Sciatic nerve (tissue), 2 donors: Measurements from ENCODE around the gene TSPAN5. TPM values are rescaled to one million over a fixed set of nuclear protein-coding genes. Genes with fewer than 3 reads are reported as not detected.

Source experiments
- ATAC-seq: fragments of 200-7000 bp; cut with Tn5 transposase; one replicate; pipeline ENCODE4 v1.9.1; 2020; ENCODE audit warnings: mild to moderate bottlenecking, moderate library complexity
- DNase-seq: peaks from one replicate; pipeline ENCODE4 v3.0.0-alpha.2; 2020; ENCODE audit warnings: low spot score
- intact Hi-C: fragments of 100-400 bp; cut with DNase I; formaldehyde crosslinking; loops from one replicate; pipeline ENCODE4 v1.14.2; 2022
- total RNA-seq: library from RNA; stranded (reverse); fragmentation: NEBNext Ultra II Directional; extraction: Animal tissue kit (Norgen Biotek cat#: 25700); gene quantifications from one replicate; pipeline ENCODE4 v1.2.1, GENCODE V29; 2021
- donor health status: DM: no; HTN: no; CAD: no.
- donor health status: DM: no; HTN: no; CAD: no.

Gene TSPAN5
- total RNA-seq, 1 donor from 2014 or later: 19.1 TPM

GRCh38 chr4:98656443-98656842, 2.0 kb downstream of the TSPAN5 start:
- DNase-seq (no peak), ATAC-seq (no peak)
- intact Hi-C loops: no loop called here

- DNase-seq: no peak
- intact Hi-C loops: no loop called here
These were observed 4.2 kb downstream of the TSPAN5 start for GRCh38 chr4:98653890-98654867.

GRCh38 chr4:98652996-98653395, 5.4 kb downstream of the TSPAN5 start:
- ATAC-seq (no peak), DNase-seq (no peak)
- intact Hi-C loops: no loop called here

More at GRCh38 chr4:98653890-98654867, 4.2 kb downstream of the TSPAN5 start:
- ATAC-seq: no peak

GRCh38 chr4:98648602-98649001, 9.8 kb downstream of the TSPAN5 start:
- DNase-seq: no peak
- intact Hi-C loops: no loop called here
- no peak for ATAC-seq

- DNase-seq: no peak
- intact Hi-C loops: no loop called here
- no peak for ATAC-seq
These were observed 12.0 kb downstream of the TSPAN5 start for GRCh38 chr4:98646422-98646821.

GRCh38 chr4:98645527-98645926, 12.9 kb downstream of the TSPAN5 start:
- intact Hi-C loops: no loop called here
- no peak for DNase-seq
- ATAC-seq: no peak

GRCh38 chr4:98643755-98644154, 14.7 kb downstream of the TSPAN5 start:
- intact Hi-C loops: loop anchor here (1.0 kb wide), 1 partner anchor 15 kb away; the partner anchor contains the start of gene TSPAN5

GRCh38 chr4:98642991-98643426, 15.4 kb downstream of the TSPAN5 start:
- DNase-seq (no peak), ATAC-seq (no peak)
- intact Hi-C loops: loop anchor here (1.0 kb wide), 1 partner anchor 15 kb away; the partner anchor contains the start of gene TSPAN5

More at GRCh38 chr4:98643755-98644154, 14.7 kb downstream of the TSPAN5 start:
- DNase-seq: no peak
- no peak for ATAC-seq

GRCh38 chr4:98641906-98642668, 16.3 kb downstream of the TSPAN5 start:
- ATAC-seq (no peak), DNase-seq (no peak)
- intact Hi-C loops: no loop called here

- no peak for DNase-seq
- no peak for ATAC-seq
- intact Hi-C loops: no loop called here
These were observed 17.0 kb downstream of the TSPAN5 start for GRCh38 chr4:98641376-98641775.

- no peak for ATAC-seq
- no peak for DNase-seq
- intact Hi-C loops: no loop called here
These were observed 18.9 kb downstream of the TSPAN5 start for GRCh38 chr4:98639523-98639922.

GRCh38 chr4:98639108-98639507, 19.3 kb downstream of the TSPAN5 start:
- no peak for ATAC-seq
- DNase-seq: no peak
- intact Hi-C loops: no loop called here

GRCh38 chr4:98638661-98639060, 19.8 kb downstream of the TSPAN5 start:
- intact Hi-C loops: no loop called here
- DNase-seq: no peak
- ATAC-seq: no peak

GRCh38 chr4:98634061-98634460, 24.4 kb downstream of the TSPAN5 start:
- ATAC-seq (no peak), DNase-seq (no peak)
- intact Hi-C loops: no loop called here

- intact Hi-C loops: no loop called here
- DNase-seq (no peak), ATAC-seq (no peak)
These were observed 25.3 kb downstream of the TSPAN5 start for GRCh38 chr4:98633159-98633558.

GRCh38 chr4:98632258-98632657, 26.2 kb downstream of the TSPAN5 start:
- intact Hi-C loops: no loop called here
- ATAC-seq (no peak), DNase-seq (no peak)

- DNase-seq (no peak), ATAC-seq (no peak)
- intact Hi-C loops: no loop called here
These were observed 26.9 kb downstream of the TSPAN5 start for GRCh38 chr4:98631506-98631905.

- intact Hi-C loops: no loop called here
- ATAC-seq (no peak), DNase-seq (no peak)
These were observed 27.5 kb downstream of the TSPAN5 start for GRCh38 chr4:98630737-98631454.
